ENCODE measurements around the gene SMG6. TPM values are rescaled to one million over a fixed set of nuclear protein-coding genes. Genes with fewer than 3 reads are reported as not detected.

Gene SMG6
- total and polyA plus RNA-seq, 2 of the 13 experiments (the other 11 are each of a cell fraction or from before 2014, with no cell fraction given), result 4.6 to 14.6 TPM

DNA sequence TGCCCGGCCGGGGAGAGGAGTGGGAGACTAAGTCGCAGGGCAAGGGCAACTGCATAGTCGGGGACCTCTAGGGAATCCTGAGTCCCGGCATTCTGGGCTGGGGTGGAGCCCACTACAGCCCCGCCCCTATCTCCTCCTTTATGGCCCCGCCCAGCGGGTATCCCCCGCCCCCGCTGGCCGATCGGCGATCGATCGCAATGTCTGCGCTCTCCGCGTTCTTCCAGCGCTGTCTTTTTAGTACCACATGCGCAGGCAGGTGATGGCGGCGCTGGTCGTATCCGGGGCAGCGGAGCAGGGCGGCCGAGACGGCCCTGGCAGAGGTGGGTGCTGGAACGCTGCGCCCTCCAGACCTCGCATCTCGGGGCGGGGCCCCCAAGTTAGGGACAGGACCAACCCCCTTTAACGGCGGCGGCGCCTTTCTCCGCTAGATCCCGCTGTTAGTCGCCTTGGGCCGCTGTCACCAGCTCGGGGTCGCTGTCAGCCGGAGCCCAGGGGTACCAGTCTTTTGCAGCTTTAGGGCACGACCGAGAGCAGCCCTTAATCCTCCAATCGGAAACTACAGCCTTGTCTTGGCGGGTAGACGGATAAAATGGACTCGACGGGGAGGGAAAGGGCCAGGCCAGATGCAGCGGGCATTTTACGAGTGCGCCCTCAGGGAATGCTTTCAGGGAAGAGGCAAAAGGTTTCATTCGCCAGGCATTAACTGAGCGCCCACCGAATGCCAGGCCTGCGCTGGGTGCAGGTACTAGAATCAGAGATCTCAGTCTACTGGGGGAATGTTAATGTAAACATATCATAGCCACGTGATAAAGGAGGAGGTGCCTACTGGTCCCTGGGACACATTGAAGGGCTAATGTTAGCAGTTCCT is 273.4 kb downstream of the SMG6 start, which contains the start of gene DPH1 (continued):
- TF ChIP-seq, protein P1, sequence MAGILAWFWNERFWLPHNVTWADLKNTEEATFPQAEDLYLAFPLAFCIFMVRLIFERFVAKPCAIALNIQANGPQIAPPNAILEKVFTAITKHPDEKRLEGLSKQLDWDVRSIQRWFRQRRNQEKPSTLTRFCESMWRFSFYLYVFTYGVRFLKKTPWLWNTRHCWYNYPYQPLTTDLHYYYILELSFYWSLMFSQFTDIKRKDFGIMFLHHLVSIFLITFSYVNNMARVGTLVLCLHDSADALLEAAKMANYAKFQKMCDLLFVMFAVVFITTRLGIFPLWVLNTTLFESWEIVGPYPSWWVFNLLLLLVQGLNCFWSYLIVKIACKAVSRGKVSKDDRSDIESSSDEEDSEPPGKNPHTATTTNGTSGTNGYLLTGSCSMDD (CRISPR knock-in tag; IDR thresholded peaks at IDR 0.05), result 0 out of 2 replicates have a peak, but pooled peaks have one; percentile 42
- TF ChIP-seq, protein P2, sequence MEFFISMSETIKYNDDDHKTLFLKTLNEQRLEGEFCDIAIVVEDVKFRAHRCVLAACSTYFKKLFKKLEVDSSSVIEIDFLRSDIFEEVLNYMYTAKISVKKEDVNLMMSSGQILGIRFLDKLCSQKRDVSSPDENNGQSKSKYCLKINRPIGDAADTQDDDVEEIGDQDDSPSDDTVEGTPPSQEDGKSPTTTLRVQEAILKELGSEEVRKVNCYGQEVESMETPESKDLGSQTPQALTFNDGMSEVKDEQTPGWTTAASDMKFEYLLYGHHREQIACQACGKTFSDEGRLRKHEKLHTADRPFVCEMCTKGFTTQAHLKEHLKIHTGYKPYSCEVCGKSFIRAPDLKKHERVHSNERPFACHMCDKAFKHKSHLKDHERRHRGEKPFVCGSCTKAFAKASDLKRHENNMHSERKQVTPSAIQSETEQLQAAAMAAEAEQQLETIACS (CRISPR knock-in tag; IDR thresholded peaks at IDR 0.05), result no peak
- TF ChIP-seq TOE1 (CRISPR knock-in tag; IDR thresholded peaks at IDR 0.05) (0 out of 2 replicates have a peak, but pooled peaks have one; percentile 67), NFYC (CRISPR knock-in tag; IDR thresholded peaks at IDR 0.05) (0 out of 2 replicates have a peak, but pooled peaks have one; percentile 11), MAZ (IDR thresholded peaks at IDR 0.05; ENCODE audit: borderline replicate concordance, low read depth, low read length) (peak; percentile 99), MAZ (CRISPR knock-in tag; IDR thresholded peaks at IDR 0.05; ENCODE audit: low read depth) (peak; percentile 96), WIZ (CRISPR knock-in tag; IDR thresholded peaks at IDR 0.05) (no peak), SSRP1 (CRISPR knock-in tag; IDR thresholded peaks at IDR 0.05) (no peak), CBX5 (CRISPR knock-in tag; IDR thresholded peaks at IDR 0.05; ENCODE audit: borderline replicate concordance) (peak; percentile 70; the same call in 1 of the 2 replicates), KDM3A (CRISPR knock-in tag; IDR thresholded peaks at IDR 0.05; ENCODE audit: low read depth) (peak; percentile 79; the same call in 1 of the 2 replicates), MLLT10 (CRISPR knock-in tag; IDR thresholded peaks at IDR 0.05) (0 out of 2 replicates have a peak, but pooled peaks have one; percentile 52), SAP130 (CRISPR knock-in tag; IDR thresholded peaks at IDR 0.05; ENCODE audit: low read depth) (peak; percentile 98), ZNF598 (CRISPR knock-in tag; IDR thresholded peaks at IDR 0.05; ENCODE audit: borderline replicate concordance) (peak; percentile 66; the same call in 1 of the 2 replicates), RBAK (CRISPR knock-in tag; IDR thresholded peaks at IDR 0.05) (no peak), CHD2 (IDR thresholded peaks at IDR 0.05; ENCODE audit: low read depth, low read length) (no peak), U2AF1 (optimal IDR thresholded peaks at IDR 0.05; ENCODE audit: low read depth, low read length) (no peak), NKX3-1 (CRISPR knock-in tag; IDR thresholded peaks at IDR 0.05) (0 out of 2 replicates have a peak, but pooled peaks have one; percentile 39), RFX1 (IDR thresholded peaks at IDR 0.05) (no peak), ZNF570 (CRISPR knock-in tag; IDR thresholded peaks at IDR 0.05; ENCODE audit: borderline replicate concordance) (no peak), HOXA5 (CRISPR knock-in tag; IDR thresholded peaks at IDR 0.05) (peak; percentile 70), ZNF746 (CRISPR knock-in tag; IDR thresholded peaks at IDR 0.05) (peak; percentile 48; the same call in 1 of the 2 replicates), RXRA (CRISPR knock-in tag; IDR thresholded peaks at IDR 0.05) (peak; percentile 77), TRIM24 (CRISPR knock-in tag; IDR thresholded peaks at IDR 0.05) (no peak)
- TF ChIP-seq, protein P3, sequence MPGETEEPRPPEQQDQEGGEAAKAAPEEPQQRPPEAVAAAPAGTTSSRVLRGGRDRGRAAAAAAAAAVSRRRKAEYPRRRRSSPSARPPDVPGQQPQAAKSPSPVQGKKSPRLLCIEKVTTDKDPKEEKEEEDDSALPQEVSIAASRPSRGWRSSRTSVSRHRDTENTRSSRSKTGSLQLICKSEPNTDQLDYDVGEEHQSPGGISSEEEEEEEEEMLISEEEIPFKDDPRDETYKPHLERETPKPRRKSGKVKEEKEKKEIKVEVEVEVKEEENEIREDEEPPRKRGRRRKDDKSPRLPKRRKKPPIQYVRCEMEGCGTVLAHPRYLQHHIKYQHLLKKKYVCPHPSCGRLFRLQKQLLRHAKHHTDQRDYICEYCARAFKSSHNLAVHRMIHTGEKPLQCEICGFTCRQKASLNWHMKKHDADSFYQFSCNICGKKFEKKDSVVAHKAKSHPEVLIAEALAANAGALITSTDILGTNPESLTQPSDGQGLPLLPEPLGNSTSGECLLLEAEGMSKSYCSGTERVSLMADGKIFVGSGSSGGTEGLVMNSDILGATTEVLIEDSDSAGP (CRISPR knock-in tag; IDR thresholded peaks at IDR 0.05; ENCODE audit: borderline replicate concordance), result peak; percentile 88
- TF ChIP-seq, protein P4, sequence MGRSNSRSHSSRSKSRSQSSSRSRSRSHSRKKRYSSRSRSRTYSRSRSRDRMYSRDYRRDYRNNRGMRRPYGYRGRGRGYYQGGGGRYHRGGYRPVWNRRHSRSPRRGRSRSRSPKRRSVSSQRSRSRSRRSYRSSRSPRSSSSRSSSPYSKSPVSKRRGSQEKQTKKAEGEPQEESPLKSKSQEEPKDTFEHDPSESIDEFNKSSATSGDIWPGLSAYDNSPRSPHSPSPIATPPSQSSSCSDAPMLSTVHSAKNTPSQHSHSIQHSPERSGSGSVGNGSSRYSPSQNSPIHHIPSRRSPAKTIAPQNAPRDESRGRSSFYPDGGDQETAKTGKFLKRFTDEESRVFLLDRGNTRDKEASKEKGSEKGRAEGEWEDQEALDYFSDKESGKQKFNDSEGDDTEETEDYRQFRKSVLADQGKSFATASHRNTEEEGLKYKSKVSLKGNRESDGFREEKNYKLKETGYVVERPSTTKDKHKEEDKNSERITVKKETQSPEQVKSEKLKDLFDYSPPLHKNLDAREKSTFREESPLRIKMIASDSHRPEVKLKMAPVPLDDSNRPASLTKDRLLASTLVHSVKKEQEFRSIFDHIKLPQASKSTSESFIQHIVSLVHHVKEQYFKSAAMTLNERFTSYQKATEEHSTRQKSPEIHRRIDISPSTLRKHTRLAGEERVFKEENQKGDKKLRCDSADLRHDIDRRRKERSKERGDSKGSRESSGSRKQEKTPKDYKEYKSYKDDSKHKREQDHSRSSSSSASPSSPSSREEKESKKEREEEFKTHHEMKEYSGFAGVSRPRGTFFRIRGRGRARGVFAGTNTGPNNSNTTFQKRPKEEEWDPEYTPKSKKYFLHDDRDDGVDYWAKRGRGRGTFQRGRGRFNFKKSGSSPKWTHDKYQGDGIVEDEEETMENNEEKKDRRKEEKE (IDR thresholded peaks at IDR 0.05), result no peak

Data from HepG2 (cell line).